Measurements from ENCODE around the gene KCTD17.

The KCTD17 gene

GRCh38 chr22:37044634-37045625 lies 6.6 kb upstream of the KCTD17 start:
- TF ChIP-seq CTCF (conservative IDR thresholded peaks at IDR 0.05): no peak
- TF ChIP-seq ZFX (IDR thresholded peaks at IDR 0.05): no peak
- no peak overlapping the region for H3K27ac ChIP-seq

- H3K27ac ChIP-seq: no peak overlapping the region
- peak; percentile 71 for TF ChIP-seq CTCF (conservative IDR thresholded peaks at IDR 0.05)
- TF ChIP-seq ZFX (IDR thresholded peaks at IDR 0.05): no peak
Observed at GRCh38 chr22:37045958-37046357, 5.6 kb upstream of the KCTD17 start.

DNA sequence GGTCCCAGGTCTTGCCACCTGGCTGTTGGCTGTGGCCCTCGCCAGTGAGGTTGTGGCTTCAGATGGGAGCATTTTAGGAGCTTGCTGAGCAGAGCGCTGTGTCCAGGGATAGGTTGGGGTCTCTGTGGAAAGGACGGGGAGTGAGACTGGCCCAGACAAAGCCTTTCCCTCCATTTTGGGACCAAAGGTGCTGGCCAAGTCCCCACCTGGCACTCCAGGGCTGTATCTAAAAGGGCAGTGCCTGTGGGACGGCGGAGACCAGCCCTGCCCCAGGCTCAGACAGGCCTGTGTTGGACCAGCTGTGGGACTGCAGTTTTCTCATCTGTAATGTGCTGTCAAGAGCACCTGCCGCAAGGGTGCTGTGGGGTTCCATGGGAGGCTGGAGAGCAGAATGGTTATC lies 5.0 kb upstream of the KCTD17 start:
- TF ChIP-seq ZFX (IDR thresholded peaks at IDR 0.05) (no peak), CTCF (conservative IDR thresholded peaks at IDR 0.05) (no peak)
- no peak overlapping the region for H3K27ac ChIP-seq

GRCh38 chr22:37047006-37047405 lies 4.5 kb upstream of the KCTD17 start:
- TF ChIP-seq CTCF (conservative IDR thresholded peaks at IDR 0.05) (no peak), ZFX (IDR thresholded peaks at IDR 0.05) (no peak)
- H3K27ac ChIP-seq: no peak overlapping the region

DNA sequence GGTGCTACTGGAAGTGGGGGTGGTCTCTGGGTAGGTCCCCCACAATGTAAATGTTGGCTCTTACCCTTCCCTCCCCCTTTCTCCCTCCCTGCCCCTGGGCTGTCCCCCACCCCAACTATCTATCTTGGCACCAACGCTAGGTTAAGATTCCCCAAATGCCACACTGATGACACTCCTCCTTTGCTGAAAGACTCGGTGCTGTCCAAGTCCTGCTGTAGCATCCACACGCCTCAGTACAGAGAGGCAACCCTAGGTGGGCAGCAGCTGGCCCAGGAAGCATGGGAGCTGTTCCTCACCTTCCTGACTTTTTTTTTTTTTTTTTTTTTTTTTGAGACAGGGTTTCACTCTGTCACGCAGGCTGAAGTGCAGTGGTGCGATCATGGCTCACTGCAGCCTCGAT lies 3.4 kb upstream of the KCTD17 start:
- TF ChIP-seq ZFX (IDR thresholded peaks at IDR 0.05) (no peak), CTCF (conservative IDR thresholded peaks at IDR 0.05) (no peak)
- H3K27ac ChIP-seq: no peak overlapping the region

GRCh38 chr22:37049224-37049623 lies 2.3 kb upstream of the KCTD17 start:
- no peak for TF ChIP-seq CTCF (conservative IDR thresholded peaks at IDR 0.05)
- TF ChIP-seq ZFX (IDR thresholded peaks at IDR 0.05): no peak
- no peak overlapping the region for H3K27ac ChIP-seq

DNA sequence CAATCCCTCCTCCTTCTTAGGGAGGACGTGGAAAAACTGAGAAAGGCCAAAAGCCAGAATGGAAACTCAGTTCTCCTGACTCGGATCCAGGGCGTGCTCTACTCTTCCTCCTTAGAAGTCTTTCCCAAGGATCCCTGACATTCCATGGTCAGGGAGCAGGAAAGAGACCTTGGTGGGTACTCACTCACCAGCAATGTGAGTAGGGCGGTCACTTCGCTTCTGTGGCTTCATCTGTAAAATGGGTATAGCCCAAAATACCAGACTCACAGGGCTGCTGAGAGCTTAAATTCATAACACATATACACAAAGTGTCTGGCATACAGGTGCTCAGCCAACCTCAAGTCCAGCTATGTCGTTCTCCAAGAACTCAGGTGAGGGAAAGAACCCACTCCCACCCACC lies 629 bp upstream of the KCTD17 start:
- H3K27ac ChIP-seq: no peak overlapping the region
- no peak for TF ChIP-seq ZFX (IDR thresholded peaks at IDR 0.05)
- TF ChIP-seq CTCF (conservative IDR thresholded peaks at IDR 0.05): no peak

All from C4-2B (cell line).